Prostate gland (tissue), 2 donors: ENCODE data around the gene TXLNG. TPM values are rescaled to one million over a fixed set of nuclear protein-coding genes. Genes with fewer than 3 reads are reported as not detected.

ENCODE experiments used
- DNase-seq: peaks from one replicate; pipeline ENCODE4 v3.0.0-alpha.2; 2019; ENCODE audit warnings: low spot score
- H3K27ac ChIP-seq, 2 donors: fragments of 200-600 bp; sonication (generic); 2 replicates each; pipeline ENCODE4 v1.5.1; 2017 to 2019
- H3K27me3 ChIP-seq: fragments of 200-600 bp; sonication (generic); replicated peaks from 2 replicates; pipeline ENCODE4 v1.5.1; 2019; ENCODE audit not compliant: insufficient read depth
- H3K36me3 ChIP-seq, 2 donors: fragments of 200-600 bp; sonication (generic); 1 replicate in 1 of 2; 2 replicates in 1 of 2; pipeline versions ENCODE4 v1.5.1 to v1.8.1; 2017 to 2019
- H3K4me1 ChIP-seq: fragments of 200-600 bp; sonication (generic); replicated peaks from 2 replicates; pipeline ENCODE4 v1.5.1; 2019
- H3K4me3 ChIP-seq, 2 donors: fragments of 200-600 bp; sonication (generic); 2 replicates each; pipeline ENCODE4 v1.5.1; 2017 to 2019
- H3K9me3 ChIP-seq: fragments of 200-600 bp; sonication (generic); 2 replicates; pipeline ENCODE4 v1.5.1; 2017
- CTCF ChIP-seq, 4 experiments: fragments of 200-600 bp in 2 of 4; fragments of 450-650 bp in 2 of 4; sonication (generic) in 2 of 4; IDR thresholded peaks; 1 replicate in 3 of 4; 2 replicates in 1 of 4; pipeline ENCODE4 v1.5.1; 2016 to 2019; ENCODE audit warnings: antibody characterized with exemption in 4 of 4, mild to moderate bottlenecking in 2 of 4, moderate library complexity in 2 of 4
- POLR2A ChIP-seq: fragments of 450-650 bp; IDR thresholded peaks from one replicate; pipeline ENCODE4 v1.6.1; 2016; ENCODE audit warnings: antibody characterized with exemption, mild to moderate bottlenecking
- POLR2AphosphoS5 ChIP-seq: sonication (generic); formaldehyde crosslinking; IDR thresholded peaks from one replicate; pipeline ENCODE4 v1.6.1; 2017; ENCODE audit warnings: antibody characterized with exemption
- WGBS: methylation state at CpG from one replicate; pipeline ENCODE4 v1.1.5; 2018; 5-methylcytosine and 5-hydroxymethylcytosine counted together
- intact Hi-C: fragments of 100-400 bp; cut with DNase I; formaldehyde crosslinking; loops from one replicate; pipeline ENCODE4 v1.14.2; 2022
- total RNA-seq, 2 donors: library from RNA; depleted of rRNA; stranded (reverse); fragments of >200 nt; gene quantifications; one replicate each; pipeline ENCODE4 v1.1.0, GENCODE V29; 2016

The TXLNG gene
- total RNA-seq, 2 donors from 2014 or later = 8.6 to 12.8 TPM

DNA sequence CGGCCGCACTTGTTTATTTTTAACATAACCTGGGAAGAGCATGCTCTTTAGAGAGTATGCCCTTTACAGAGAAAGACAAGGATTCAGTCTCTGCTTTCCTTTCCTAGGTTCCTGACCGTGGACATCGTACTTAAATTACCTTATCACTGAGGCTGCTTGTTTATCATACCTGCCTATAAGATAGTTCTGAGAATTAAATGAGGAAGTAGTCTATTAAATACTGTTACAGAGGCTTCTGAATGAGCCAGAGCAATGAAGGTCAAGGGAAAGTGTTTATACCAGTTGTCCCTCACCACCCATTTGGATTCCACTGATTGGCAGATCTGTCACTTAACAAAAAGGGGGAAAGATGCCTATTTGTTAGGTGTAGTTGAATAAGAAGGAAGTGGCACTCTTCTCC is 10.0 kb downstream of the TXLNG start:
- H3K27ac ChIP-seq = no peak overlapping the region
- H3K4me1 ChIP-seq = no peaks in the 10 kb centered on the region
- no peaks in the 10 kb centered on the region for H3K36me3 ChIP-seq
- H3K9me3 ChIP-seq = no peaks in the 10 kb centered on the region
- 92% methylated on average over 4 of the region's 4 CpGs for WGBS
- no peak for DNase-seq
- no peaks in the 10 kb centered on the region for H3K27me3 ChIP-seq
- intact Hi-C loops = no loop called here
- TF ChIP-seq POLR2AphosphoS5 = no peak
- TF ChIP-seq CTCF (IDR thresholded peaks at IDR 0.05) = no peak
- no peak for TF ChIP-seq POLR2A
- H3K4me3 ChIP-seq = no peak overlapping the region

- intact Hi-C loops = no loop called here
- Histone ChIP-seq H3K27ac (no peak overlapping the region), H3K4me1 (no peaks in the 10 kb centered on the region), H3K4me3 (no peak overlapping the region), H3K36me3 (no peaks in the 10 kb centered on the region), H3K27me3 (no peaks in the 10 kb centered on the region), H3K9me3 (no peaks in the 10 kb centered on the region)
- DNase-seq = no peak
- WGBS = 74% methylated on average over 5 of the region's 5 CpGs
- TF ChIP-seq CTCF (IDR thresholded peaks at IDR 0.05) (no peak), POLR2AphosphoS5 (no peak), POLR2A (no peak)
Measured at GRCh38 chrX:16797358-16797757, 11.1 kb downstream of the TXLNG start.

DNA sequence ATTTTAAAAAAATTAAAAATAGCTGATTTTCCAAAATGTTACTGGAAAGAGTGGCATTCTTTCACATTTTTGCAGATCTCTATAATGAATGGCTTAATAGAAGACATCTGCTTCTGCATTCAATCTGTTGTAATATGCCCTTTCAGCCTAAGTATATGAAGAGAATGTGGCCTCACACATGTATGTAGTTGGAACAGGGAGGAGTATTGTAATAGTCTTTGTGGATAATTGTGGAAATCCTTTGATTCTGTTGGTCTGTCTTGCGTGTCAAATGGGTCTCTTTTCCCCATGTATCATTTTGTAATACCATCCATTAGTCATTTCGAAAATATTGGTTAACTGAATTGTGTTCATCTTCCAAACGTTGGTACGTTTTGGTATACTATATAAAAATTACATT is 11.6 kb downstream of the TXLNG start:
- no peak for DNase-seq
- TF ChIP-seq POLR2A (no peak), CTCF (IDR thresholded peaks at IDR 0.05) (no peak), POLR2AphosphoS5 (no peak)
- H3K36me3 ChIP-seq = no peaks in the 10 kb centered on the region
- WGBS = 88% methylated on average over 4 of the region's 4 CpGs
- intact Hi-C loops = no loop called here
- no peaks in the 10 kb centered on the region for H3K27me3 ChIP-seq
- no peaks in the 10 kb centered on the region for H3K9me3 ChIP-seq
- H3K27ac ChIP-seq = no peak overlapping the region
- no peak overlapping the region for H3K4me3 ChIP-seq
- no peaks in the 10 kb centered on the region for H3K4me1 ChIP-seq

GRCh38 chrX:16804923-16805464 is 18.7 kb downstream of the TXLNG start:
- H3K27me3 ChIP-seq = no peaks in the 10 kb centered on the region
- H3K27ac ChIP-seq = no peak overlapping the region
- no peak for DNase-seq
- 90% methylated on average over 7 of the region's 8 CpGs for WGBS
- no peak overlapping the region for H3K4me3 ChIP-seq
- H3K4me1 ChIP-seq = no peaks in the 10 kb centered on the region
- H3K9me3 ChIP-seq = no peaks in the 10 kb centered on the region
- TF ChIP-seq POLR2AphosphoS5 = no peak
- no peak for TF ChIP-seq CTCF (IDR thresholded peaks at IDR 0.05)
- no peak for TF ChIP-seq POLR2A
- no peaks in the 10 kb centered on the region for H3K36me3 ChIP-seq
- intact Hi-C loops = no loop called here

GRCh38 chrX:16807548-16807947 is 21.3 kb downstream of the TXLNG start:
- Histone ChIP-seq H3K4me1 (no peaks in the 10 kb centered on the region), H3K36me3 (no peaks in the 10 kb centered on the region), H3K27me3 (no peaks in the 10 kb centered on the region), H3K9me3 (no peaks in the 10 kb centered on the region), H3K4me3 (no peak overlapping the region), H3K27ac (peak overlapping the region in 1 of 2 donors; percentile 26)
- TF ChIP-seq CTCF (IDR thresholded peaks at IDR 0.05) = peak in 1 of 4 experiments; percentile 27
- no peak for TF ChIP-seq POLR2A
- intact Hi-C loops = no loop called here
- no peak for DNase-seq
